Pancreas (tissue), 10 donors: ENCODE measurements around the gene ABCA4. TPM values are rescaled to one million over a fixed set of nuclear protein-coding genes. Genes with fewer than 3 reads are reported as not detected.

ENCODE experiments used
- ATAC-seq, 4 donors: fragments of 200-7000 bp; cut with Tn5 transposase; one replicate each; pipeline versions ENCODE4 v1.8.0 to v1.9.1; 2020; ENCODE audit warnings: mild to moderate bottlenecking in 4 of 4, moderate library complexity in 4 of 4
- DNase-seq, 6 donors: peaks; one replicate each; pipeline ENCODE4 v3.0.0-alpha.2; 2020
- FAIRE-seq: peaks from 2 replicates; lab custom pipeline; 2012; peaks lifted over from hg19 to GRCh38; lab: Jason Lieb, UNC
- H3K27ac ChIP-seq, 4 donors: fragments of 200-600 bp; sonication (generic); 1 replicate in 3 of 4; 2 replicates in 1 of 4; pipeline versions ENCODE4 v1.5.0 to v1.8.0; 2020
- H3K27me3 ChIP-seq, 4 donors: fragments of 200-600 bp; one replicate each; pipeline ENCODE4 v1.8.0; 2021
- H3K36me3 ChIP-seq, 3 donors: fragments of 200-600 bp; sonication (generic) in 1 of 3; one replicate each; pipeline versions ENCODE4 v1.5.0 to v1.8.0; 2020 to 2021
- H3K4me1 ChIP-seq, 3 donors: fragments of 200-600 bp; one replicate each; pipeline ENCODE4 v1.8.0; 2021
- H3K4me3 ChIP-seq, 4 donors: fragments of 200-600 bp; sonication (generic) in 2 of 4; one replicate each; pipeline versions ENCODE4 v1.5.0 to v1.8.0; 2020 to 2021
- H3K9me3 ChIP-seq, 4 donors: fragments of 200-600 bp; one replicate each; pipeline ENCODE4 v1.8.0; 2021
- WGBS, 2 donors: extraction: QIAGEN DNeasy Blood & Tissue Kit; methylation state at CpG; one replicate each; pipeline ENCODE4 v1.1.7; 2013; 5-methylcytosine and 5-hydroxymethylcytosine counted together
- intact Hi-C, 3 donors: fragments of 100-400 bp; cut with DNase I; formaldehyde crosslinking; loops; one replicate each; pipeline versions ENCODE4 v1.11.1 to v1.14.2; 2022
- polyA plus RNA-seq, 2 donors: library from polyadenylated mRNA; stranded (reverse); fragments of 200-250 nt; gene quantifications; one replicate each; pipeline ENCODE4 v1.2.3, GENCODE V29; 2013
- total RNA-seq, 6 donors: library from RNA; stranded (reverse); fragmentation: NEBNext Ultra II Directional in 4 of 6; extraction: Animal tissue kit (Norgen Biotek cat#: 25700) in 4 of 6; gene quantifications; one replicate each; pipeline versions ENCODE4 v1.2.1 to v1.2.4, GENCODE V29; 2021 to 2023
- TF ChIP-seq, protein P1 (sequence below), 4 donors: fragments of 200-600 bp; sonication (generic) in 3 of 4; IDR thresholded peaks; one replicate each; pipeline versions ENCODE4 v1.5.0 to v1.8.0; 2021; ENCODE audit warnings: antibody characterized with exemption in 4 of 4
- donor health status: healthy with polysubstance abuse.
- donor health status: DM: no; HTN: no; CAD: no; lungs with moderate emphysema.
- donor health status: DM: no; HTN: no; CAD: no.
- donor health status: control.
- donor health status: control.
- donor health status: Bipolar disorder and iron deficiency.
- donor health status: DM: yes; HTN: yes; CAD: no.
- donor health status: DM: no; HTN: no; CAD: no.
- donor health status: DM: no; HTN: no; CAD: no.
- donor health status: DM: yes; HTN: yes; CAD: no.

Gene ABCA4
- total and polyA plus RNA-seq, 8 donors = 0.03 to 0.16 (median 0.14) TPM; not detected in 2

GRCh38 chr1:94058766-94059165 is 62.2 kb downstream of the ABCA4 start:
- ATAC-seq (no peak), FAIRE-seq (no peak), DNase-seq (no peak)
- H3K27me3 ChIP-seq = no peaks in the 10 kb centered on the region
- 65 to 67% methylated on average over 3 of the region's 3 CpGs for WGBS, 2 donors
- H3K36me3 ChIP-seq = no peaks in the 10 kb centered on the region
- no peaks in the 10 kb centered on the region for H3K4me1 ChIP-seq
- TF ChIP-seq, protein P1, sequence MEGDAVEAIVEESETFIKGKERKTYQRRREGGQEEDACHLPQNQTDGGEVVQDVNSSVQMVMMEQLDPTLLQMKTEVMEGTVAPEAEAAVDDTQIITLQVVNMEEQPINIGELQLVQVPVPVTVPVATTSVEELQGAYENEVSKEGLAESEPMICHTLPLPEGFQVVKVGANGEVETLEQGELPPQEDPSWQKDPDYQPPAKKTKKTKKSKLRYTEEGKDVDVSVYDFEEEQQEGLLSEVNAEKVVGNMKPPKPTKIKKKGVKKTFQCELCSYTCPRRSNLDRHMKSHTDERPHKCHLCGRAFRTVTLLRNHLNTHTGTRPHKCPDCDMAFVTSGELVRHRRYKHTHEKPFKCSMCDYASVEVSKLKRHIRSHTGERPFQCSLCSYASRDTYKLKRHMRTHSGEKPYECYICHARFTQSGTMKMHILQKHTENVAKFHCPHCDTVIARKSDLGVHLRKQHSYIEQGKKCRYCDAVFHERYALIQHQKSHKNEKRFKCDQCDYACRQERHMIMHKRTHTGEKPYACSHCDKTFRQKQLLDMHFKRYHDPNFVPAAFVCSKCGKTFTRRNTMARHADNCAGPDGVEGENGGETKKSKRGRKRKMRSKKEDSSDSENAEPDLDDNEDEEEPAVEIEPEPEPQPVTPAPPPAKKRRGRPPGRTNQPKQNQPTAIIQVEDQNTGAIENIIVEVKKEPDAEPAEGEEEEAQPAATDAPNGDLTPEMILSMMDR (IDR thresholded peaks at IDR 0.05) = no peak
- intact Hi-C loops = loop anchor here in 1 of 3 donors (10.0 kb wide), 1 partner anchor 276 kb away; no protein-coding TSS in a partner anchor
- no peaks in the 10 kb centered on the region for H3K9me3 ChIP-seq
- no peak overlapping the region for H3K4me3 ChIP-seq
- no peak overlapping the region for H3K27ac ChIP-seq

DNA sequence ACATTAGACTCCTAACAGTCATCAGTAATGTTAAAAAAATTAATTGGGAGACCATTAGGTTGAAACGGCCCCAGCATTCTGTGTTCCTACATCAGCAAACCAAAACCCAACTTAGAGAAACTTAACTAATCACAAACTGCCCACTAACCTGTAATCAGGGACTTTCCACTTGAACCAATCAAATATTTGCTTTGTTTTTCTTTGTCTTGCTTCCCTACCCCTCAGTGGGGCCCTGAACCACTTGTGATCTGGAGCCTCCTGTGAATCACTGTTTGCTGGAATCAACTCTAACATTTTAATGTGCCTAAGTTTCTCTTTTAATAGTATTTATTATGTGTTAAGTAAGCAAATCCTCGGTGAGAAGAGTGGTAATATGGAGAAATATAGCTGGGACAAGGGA is 64.0 kb downstream of the ABCA4 start:
- DNase-seq (no peak), ATAC-seq (no peak), FAIRE-seq (no peak)
- H3K27me3 ChIP-seq = no peaks in the 10 kb centered on the region
- H3K4me3 ChIP-seq = no peak overlapping the region
- no peak overlapping the region for H3K27ac ChIP-seq
- TF ChIP-seq, protein P1 (IDR thresholded peaks at IDR 0.05) = no peak
- intact Hi-C loops = loop anchor here in 1 of 3 donors (10.0 kb wide), 1 partner anchor 278 kb away; no protein-coding TSS in a partner anchor
- no peaks in the 10 kb centered on the region for H3K9me3 ChIP-seq
- H3K36me3 ChIP-seq = no peaks in the 10 kb centered on the region
- no peaks in the 10 kb centered on the region for H3K4me1 ChIP-seq
- 33 to 50% methylated on average over 2 of the region's 2 CpGs for WGBS, 2 donors

GRCh38 chr1:94056171-94056570 is 64.8 kb downstream of the ABCA4 start:
- FAIRE-seq = no peak
- intact Hi-C loops = loop anchor here in 1 of 3 donors (10.0 kb wide), 1 partner anchor 279 kb away; no protein-coding TSS in a partner anchor
- no peak overlapping the region for H3K27ac ChIP-seq
- H3K36me3 ChIP-seq = no peaks in the 10 kb centered on the region
- no peak for DNase-seq
- H3K27me3 ChIP-seq = no peaks in the 10 kb centered on the region
- H3K9me3 ChIP-seq = no peaks in the 10 kb centered on the region
- no peak overlapping the region for H3K4me3 ChIP-seq
- H3K4me1 ChIP-seq = no peaks in the 10 kb centered on the region
- ATAC-seq = no peak
- 73 to 82% methylated on average over 6 of the region's 6 CpGs for WGBS, 2 donors
- TF ChIP-seq, protein P1 (IDR thresholded peaks at IDR 0.05) = no peak

DNA sequence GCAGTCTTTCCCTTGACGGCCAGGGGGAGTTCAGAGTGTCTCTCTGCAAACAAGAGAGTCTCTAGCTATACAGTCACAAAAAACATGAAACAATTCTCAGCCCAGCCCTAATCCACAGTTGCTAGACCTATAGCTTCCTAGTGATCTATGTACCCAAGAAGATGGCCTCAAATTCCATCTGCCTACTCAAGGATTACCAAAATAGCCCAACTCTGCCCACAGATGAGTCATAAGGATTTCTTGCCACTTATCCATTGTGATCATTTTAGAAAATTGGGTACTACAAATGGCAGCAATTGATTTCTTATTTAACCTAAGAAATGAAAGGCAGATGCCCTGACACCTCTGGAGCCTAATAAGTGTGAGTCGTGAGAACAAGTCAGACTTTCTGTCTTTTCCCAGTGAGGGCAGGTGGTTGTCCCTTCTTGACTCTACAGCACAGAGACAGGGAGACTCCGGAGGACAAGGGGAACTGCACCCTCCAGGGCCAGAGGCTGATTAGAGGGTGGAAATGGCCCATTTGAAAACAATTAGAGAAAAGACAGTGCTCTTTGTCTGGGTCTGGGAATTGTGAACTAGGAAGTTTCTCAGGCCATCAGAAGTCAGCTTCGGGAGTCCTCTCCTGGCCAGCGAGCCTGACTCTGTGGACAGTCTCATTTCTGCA is 65.4 kb downstream of the ABCA4 start:
- Histone ChIP-seq H3K4me3 (no peak overlapping the region), H3K9me3 (no peaks in the 10 kb centered on the region), H3K36me3 (no peaks in the 10 kb centered on the region), H3K27me3 (no peaks in the 10 kb centered on the region), H3K4me1 (no peaks in the 10 kb centered on the region), H3K27ac (no peak overlapping the region)
- 78 to 80% methylated on average over 5 of the region's 5 CpGs for WGBS, 2 donors
- no peak for FAIRE-seq
- TF ChIP-seq, protein P1 (IDR thresholded peaks at IDR 0.05) = no peak
- ATAC-seq = no peak
- no peak for DNase-seq
- intact Hi-C loops = loop anchor here in 1 of 3 donors (10.0 kb wide), 1 partner anchor 279 kb away; no protein-coding TSS in a partner anchor

GRCh38 chr1:94050675-94051074 is 70.3 kb downstream of the ABCA4 start:
- intact Hi-C loops = loop anchor here in 1 of 3 donors (10.0 kb wide), 1 partner anchor 284 kb away; no protein-coding TSS in a partner anchor
- Histone ChIP-seq H3K27me3 (no peaks in the 10 kb centered on the region), H3K36me3 (no peaks in the 10 kb centered on the region), H3K9me3 (no peaks in the 10 kb centered on the region), H3K4me1 (no peaks in the 10 kb centered on the region), H3K27ac (no peak overlapping the region), H3K4me3 (no peak overlapping the region)
- DNase-seq (no peak), FAIRE-seq (no peak), ATAC-seq (peak in 1 of 4 donors; percentile 33)
- TF ChIP-seq, protein P1 (IDR thresholded peaks at IDR 0.05) = no peak
- WGBS, 2 donors = 87 to 95% methylated on average over 1 of the region's 1 CpG
